HUES64 (cell line): Measurements from ENCODE around the gene HOXC10. TPM values are rescaled to one million over a fixed set of nuclear protein-coding genes. Genes with fewer than 3 reads are reported as not detected.
A peak's percentile ranks its signal among the peaks of the same experiment; 100 is the strongest.

Experiments used
- H3K27ac ChIP-seq: 2 replicates; pipeline ENCODE4 v1.7.0; 2013; ENCODE audit warnings: low read depth, low read length, inconsistent platforms
- H3K27me3 ChIP-seq: 2 replicates; pipeline ENCODE4 v1.6.1; 2013; ENCODE audit warnings: mild to moderate bottlenecking, low read length; ENCODE audit not compliant: insufficient read depth
- H3K36me3 ChIP-seq: 2 replicates; pipeline ENCODE4 v1.6.1; 2013; ENCODE audit warnings: mild to moderate bottlenecking, low read length; ENCODE audit not compliant: insufficient read depth
- H3K4me1 ChIP-seq: 2 replicates; pipeline ENCODE4 v1.6.1; 2013; ENCODE audit warnings: mild to moderate bottlenecking, low read length, moderate library complexity; ENCODE audit not compliant: insufficient read depth
- H3K4me3 ChIP-seq: 2 replicates; pipeline ENCODE4 v1.5.1; 2013; ENCODE audit warnings: mild to moderate bottlenecking, low read length, moderate library complexity
- H3K9ac ChIP-seq: 2 replicates; pipeline ENCODE4 v1.6.1; 2013; ENCODE audit warnings: mild to moderate bottlenecking, low read depth, low read length
- H3K9me3 ChIP-seq: 2 replicates; pipeline ENCODE4 v1.6.1; 2013; ENCODE audit warnings: low read depth, low read length; ENCODE audit not compliant: insufficient read depth
- WGBS: fragments of 150-250, 120-280 bp; methylation state at CpG from one replicate; pipeline ENCODE4 v1.1.7; 2013; ENCODE audit warnings: missing lambda C conversion rate; 5-methylcytosine and 5-hydroxymethylcytosine counted together
- polyA plus RNA-seq, 2 experiments: library from polyadenylated mRNA; stranded (reverse); fragments of 50-300 nt; gene quantifications; one replicate each; pipeline ENCODE4 v1.2.3, GENCODE V29; 2013

The HOXC10 gene
- polyA plus RNA-seq (2013, experiment 1 of 2): 0.75 TPM
- polyA plus RNA-seq (2013, experiment 2 of 2): 1.3 TPM

GRCh38 chr12:53984901-53985691 lies at the start of gene HOXC10:
Gene HOXC10, plus strand, starts transcription at chr12:53985146. Its CDS starts 114 bp downstream, at chr12:53985260.
- no peaks in the 10 kb centered on the region for H3K4me1 ChIP-seq
- no peaks in the 10 kb centered on the region for H3K36me3 ChIP-seq
- no peak within 1 kb of the TSS for H3K4me3 ChIP-seq
- 40% methylated on average over 55 of the region's 55 CpGs for WGBS
- H3K9me3 ChIP-seq: no peaks in the 10 kb centered on the region
- no peak within 1 kb of the TSS for H3K9ac ChIP-seq
- peaks cover 100% of the 10 kb centered on the region for H3K27me3 ChIP-seq
- H3K27ac ChIP-seq: no peak within 1 kb of the TSS

- WGBS: 32% methylated on average over 49 of the region's 49 CpGs
- H3K27me3 ChIP-seq: peaks cover 100% of the 10 kb centered on the region
- peaks cover 2% of the 10 kb centered on the region; the same call in 1 of the 2 replicates for H3K4me1 ChIP-seq
- no peaks in the 10 kb centered on the region for H3K9me3 ChIP-seq
- no peak overlapping the region for H3K4me3 ChIP-seq
- H3K36me3 ChIP-seq: no peaks in the 10 kb centered on the region
- no peak overlapping the region for H3K27ac ChIP-seq
- H3K9ac ChIP-seq: no peak overlapping the region
Observed at GRCh38 chr12:53935383-53936341, 49.3 kb upstream of the HOXC10 start.

GRCh38 chr12:53937099-53937498 lies 47.8 kb upstream of the HOXC10 start:
- H3K27me3 ChIP-seq: peaks cover 100% of the 10 kb centered on the region
- peaks cover 2% of the 10 kb centered on the region; the same call in 1 of the 2 replicates for H3K4me1 ChIP-seq
- WGBS: 75% methylated on average over 12 of the region's 12 CpGs
- H3K36me3 ChIP-seq: no peaks in the 10 kb centered on the region
- no peak overlapping the region for H3K27ac ChIP-seq
- H3K4me3 ChIP-seq: no peak overlapping the region
- H3K9me3 ChIP-seq: no peaks in the 10 kb centered on the region
- no peak overlapping the region for H3K9ac ChIP-seq

GRCh38 chr12:53937596-53938325 lies 47.2 kb upstream of the HOXC10 start:
- Histone ChIP-seq H3K9me3 (no peaks in the 10 kb centered on the region), H3K27ac (no peak overlapping the region), H3K4me1 (peaks cover 2% of the 10 kb centered on the region; the same call in 1 of the 2 replicates), H3K27me3 (peaks cover 100% of the 10 kb centered on the region), H3K9ac (no peak overlapping the region), H3K4me3 (no peak overlapping the region), H3K36me3 (no peaks in the 10 kb centered on the region)
- WGBS: 63% methylated on average over 22 of the region's 23 CpGs

GRCh38 chr12:53938326-53939140 lies 46.4 kb upstream of the HOXC10 start, which contains the start of gene HOXC13:
Gene HOXC13, plus strand, starts transcription at chr12:53938831. Its CDS starts 76 bp downstream, at chr12:53938907.
- H3K27ac ChIP-seq: no peak within 1 kb of the TSS
- peaks cover 100% of the 10 kb centered on the region for H3K27me3 ChIP-seq
- H3K9me3 ChIP-seq: no peaks in the 10 kb centered on the region
- no peaks in the 10 kb centered on the region for H3K36me3 ChIP-seq
- H3K4me1 ChIP-seq: peaks cover 2% of the 10 kb centered on the region; the same call in 1 of the 2 replicates
- no peak within 1 kb of the TSS for H3K9ac ChIP-seq
- 0 out of 2 replicates have a peak within 1 kb of the TSS, but pooled peaks have one; percentile 8 for H3K4me3 ChIP-seq
- 15% methylated on average over 56 of the region's 56 CpGs for WGBS

GRCh38 chr12:53939141-53940108 lies 45.5 kb upstream of the HOXC10 start:
- Histone ChIP-seq H3K9me3 (no peaks in the 10 kb centered on the region), H3K9ac (no peak overlapping the region), H3K27me3 (peaks cover 100% of the 10 kb centered on the region), H3K4me3 (0 out of 2 replicates have a peak overlapping the region, but pooled peaks have one; percentile 8), H3K4me1 (peaks cover 2% of the 10 kb centered on the region; the same call in 1 of the 2 replicates), H3K27ac (no peak overlapping the region), H3K36me3 (no peaks in the 10 kb centered on the region)
- 20% methylated on average over 87 of the region's 91 CpGs for WGBS

- H3K36me3 ChIP-seq: no peaks in the 10 kb centered on the region
Observed at GRCh38 chr12:53940443-53941014, 44.4 kb upstream of the HOXC10 start.

GRCh38 chr12:53941187-53941586 lies 43.8 kb upstream of the HOXC10 start:
- H3K27ac ChIP-seq: no peak overlapping the region
- peaks cover 2% of the 10 kb centered on the region; the same call in 1 of the 2 replicates for H3K4me1 ChIP-seq
- H3K27me3 ChIP-seq: peaks cover 100% of the 10 kb centered on the region
- H3K4me3 ChIP-seq: no peak overlapping the region
- H3K9me3 ChIP-seq: no peaks in the 10 kb centered on the region
- no peaks in the 10 kb centered on the region for H3K36me3 ChIP-seq
- no peak overlapping the region for H3K9ac ChIP-seq

More at GRCh38 chr12:53940443-53941014, 44.4 kb upstream of the HOXC10 start:
- Histone ChIP-seq H3K4me1 (peaks cover 2% of the 10 kb centered on the region; the same call in 1 of the 2 replicates), H3K27me3 (peaks cover 100% of the 10 kb centered on the region), H3K27ac (no peak overlapping the region), H3K4me3 (no peak overlapping the region), H3K9me3 (no peaks in the 10 kb centered on the region), H3K9ac (no peak overlapping the region)
- 47% methylated on average over 9 of the region's 9 CpGs for WGBS

GRCh38 chr12:53941750-53942149 lies 43.2 kb upstream of the HOXC10 start:
- H3K36me3 ChIP-seq: no peaks in the 10 kb centered on the region
- peaks cover 100% of the 10 kb centered on the region for H3K27me3 ChIP-seq
- no peak overlapping the region for H3K27ac ChIP-seq
- H3K4me3 ChIP-seq: no peak overlapping the region
- H3K9ac ChIP-seq: no peak overlapping the region
- H3K9me3 ChIP-seq: no peaks in the 10 kb centered on the region
- H3K4me1 ChIP-seq: peaks cover 2% of the 10 kb centered on the region; the same call in 1 of the 2 replicates
- 57% methylated on average over 2 of the region's 5 CpGs for WGBS
